Measurements from ENCODE around the gene YPEL2.
A peak's percentile ranks its signal among the peaks of the same experiment; 100 is the strongest.

The YPEL2 gene

GRCh38 chr17:59436900-59437299 is 105.4 kb downstream of the YPEL2 start:
- no peak for DNase-seq

- DNase-seq: no peak
Measured at GRCh38 chr17:59437791-59438281, 106.4 kb downstream of the YPEL2 start.

GRCh38 chr17:59439262-59439661 is 107.8 kb downstream of the YPEL2 start:
- no peak for DNase-seq

- DNase-seq: no peak
Measured at GRCh38 chr17:59439741-59440211, 108.3 kb downstream of the YPEL2 start.

GRCh38 chr17:59440757-59441463 is 109.5 kb downstream of the YPEL2 start:
- peak; percentile 28 for DNase-seq

GRCh38 chr17:59441464-59442096 is 110.1 kb downstream of the YPEL2 start:
- DNase-seq: no peak

- DNase-seq: no peak
Measured at GRCh38 chr17:59443106-59443505, 111.7 kb downstream of the YPEL2 start.
